Fibroblast of the aortic adventitia (primary cell): ENCODE results near the gene KMT2D. TPM values are rescaled to one million over a fixed set of nuclear protein-coding genes. Genes with fewer than 3 reads are reported as not detected.

ENCODE experiments used
- DNase-seq: peaks from one replicate; pipeline ENCODE4 v3.0.0-alpha.2; 2010; ENCODE audit warnings: low read depth
- H3K4me3 ChIP-seq: 2 replicates; pipeline ENCODE4 v1.5.1; 2011; ENCODE audit warnings: low read depth, mild to moderate bottlenecking, control low read depth, low read length, moderate library complexity
- total RNA-seq: library from RNA; depleted of rRNA; stranded (reverse); fragments of >200 nt; gene quantifications from 2 replicates; pipeline ENCODE4 v1.2.3, GENCODE V29; 2012; ENCODE audit warnings: low replicate concordance
- TF ChIP-seq, protein P1 (sequence below): IDR thresholded peaks from 2 replicates; pipeline ENCODE4 v1.5.1; 2011; ENCODE audit warnings: mild to moderate bottlenecking, low read length, control low read depth, inconsistent platforms; ENCODE audit not compliant: insufficient read depth

KMT2D gene
- total RNA-seq, 1 donor, result 23.8 TPM

DNA sequence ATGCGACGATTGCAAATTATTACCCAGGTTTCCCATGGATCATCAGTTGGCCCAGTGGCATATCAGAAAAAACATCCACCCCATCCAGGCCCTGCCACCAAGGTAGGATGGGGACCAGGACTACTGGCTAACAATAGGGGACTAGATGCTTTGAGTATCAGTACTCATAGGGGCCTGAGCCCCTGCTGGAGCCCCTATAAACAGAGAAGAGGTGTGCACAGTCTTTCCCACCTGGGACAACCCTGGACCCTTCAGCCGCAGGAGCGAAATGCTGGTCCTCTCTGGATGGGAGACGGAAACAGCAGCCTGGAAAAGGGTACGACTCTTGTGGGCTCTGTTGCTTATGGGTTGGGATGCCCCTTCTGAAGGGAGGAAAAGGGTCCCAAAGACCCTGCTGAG is 28.3 kb upstream of the KMT2D start:
- DNase-seq, result no peak
- TF ChIP-seq, protein P1, sequence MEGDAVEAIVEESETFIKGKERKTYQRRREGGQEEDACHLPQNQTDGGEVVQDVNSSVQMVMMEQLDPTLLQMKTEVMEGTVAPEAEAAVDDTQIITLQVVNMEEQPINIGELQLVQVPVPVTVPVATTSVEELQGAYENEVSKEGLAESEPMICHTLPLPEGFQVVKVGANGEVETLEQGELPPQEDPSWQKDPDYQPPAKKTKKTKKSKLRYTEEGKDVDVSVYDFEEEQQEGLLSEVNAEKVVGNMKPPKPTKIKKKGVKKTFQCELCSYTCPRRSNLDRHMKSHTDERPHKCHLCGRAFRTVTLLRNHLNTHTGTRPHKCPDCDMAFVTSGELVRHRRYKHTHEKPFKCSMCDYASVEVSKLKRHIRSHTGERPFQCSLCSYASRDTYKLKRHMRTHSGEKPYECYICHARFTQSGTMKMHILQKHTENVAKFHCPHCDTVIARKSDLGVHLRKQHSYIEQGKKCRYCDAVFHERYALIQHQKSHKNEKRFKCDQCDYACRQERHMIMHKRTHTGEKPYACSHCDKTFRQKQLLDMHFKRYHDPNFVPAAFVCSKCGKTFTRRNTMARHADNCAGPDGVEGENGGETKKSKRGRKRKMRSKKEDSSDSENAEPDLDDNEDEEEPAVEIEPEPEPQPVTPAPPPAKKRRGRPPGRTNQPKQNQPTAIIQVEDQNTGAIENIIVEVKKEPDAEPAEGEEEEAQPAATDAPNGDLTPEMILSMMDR, result no peak
- H3K4me3 ChIP-seq, result no peak overlapping the region

DNA sequence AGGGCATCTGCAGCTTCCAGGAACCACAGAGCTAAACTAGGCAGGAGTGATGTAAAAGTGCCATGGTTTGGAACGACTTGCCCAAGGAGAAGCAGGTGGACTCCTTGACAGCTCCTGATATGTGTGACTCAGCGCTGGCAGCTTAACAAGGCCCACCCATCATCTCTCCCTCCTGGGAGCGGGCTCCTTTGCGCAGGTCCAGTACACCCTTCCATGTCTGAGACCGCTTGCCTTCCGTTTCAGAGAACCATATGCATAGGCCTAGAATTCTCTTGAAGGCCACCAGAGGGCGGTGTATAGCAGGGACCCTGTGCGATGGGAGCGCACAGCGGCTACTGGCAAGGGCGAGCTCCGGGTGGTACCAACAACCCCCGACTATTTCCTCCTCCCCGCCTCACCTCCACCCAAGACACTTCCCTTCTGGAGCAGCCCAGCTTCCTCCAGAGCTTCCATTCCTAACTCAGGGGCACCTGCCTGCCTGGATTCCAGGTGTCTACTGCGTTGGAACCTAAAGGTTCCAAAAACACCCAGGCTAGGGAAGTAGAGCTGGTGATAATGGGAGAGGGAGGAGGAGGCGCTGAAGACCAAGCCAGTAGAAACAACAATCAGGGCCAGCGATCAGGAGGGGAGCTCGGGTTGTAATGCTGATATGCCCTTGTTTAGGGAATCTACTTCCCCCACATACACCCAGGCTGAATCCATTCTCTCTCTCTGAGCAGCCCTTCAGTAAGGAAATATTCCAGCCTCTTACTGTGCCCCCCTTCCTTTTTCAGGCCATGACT is 27.7 kb upstream of the KMT2D start:
- DNase-seq, result peak; percentile 94
- TF ChIP-seq, protein P1, result peak; percentile 93
- peak overlapping the region; percentile 4 for H3K4me3 ChIP-seq

DNA sequence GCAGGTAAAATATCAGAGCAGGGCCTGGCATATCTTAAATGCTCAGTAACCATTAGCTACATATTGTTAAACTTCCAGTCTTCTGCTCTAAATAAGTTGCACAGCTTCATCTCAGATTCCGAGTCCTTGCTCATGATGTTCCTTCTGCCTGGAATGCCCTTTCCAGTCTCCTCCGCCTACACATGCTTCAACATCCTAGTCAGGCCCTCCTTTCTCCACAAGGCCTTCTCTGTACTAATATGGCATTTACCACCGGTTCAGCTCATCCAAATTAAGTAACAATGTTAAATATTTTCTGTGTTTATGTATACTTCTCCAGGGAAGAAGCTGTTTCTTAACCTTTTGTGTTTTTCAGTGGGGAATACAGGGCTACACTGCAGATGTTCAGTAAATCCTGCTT is 25.5 kb upstream of the KMT2D start:
- no peak for DNase-seq
- TF ChIP-seq, protein P1, result no peak
- no peak overlapping the region for H3K4me3 ChIP-seq

DNA sequence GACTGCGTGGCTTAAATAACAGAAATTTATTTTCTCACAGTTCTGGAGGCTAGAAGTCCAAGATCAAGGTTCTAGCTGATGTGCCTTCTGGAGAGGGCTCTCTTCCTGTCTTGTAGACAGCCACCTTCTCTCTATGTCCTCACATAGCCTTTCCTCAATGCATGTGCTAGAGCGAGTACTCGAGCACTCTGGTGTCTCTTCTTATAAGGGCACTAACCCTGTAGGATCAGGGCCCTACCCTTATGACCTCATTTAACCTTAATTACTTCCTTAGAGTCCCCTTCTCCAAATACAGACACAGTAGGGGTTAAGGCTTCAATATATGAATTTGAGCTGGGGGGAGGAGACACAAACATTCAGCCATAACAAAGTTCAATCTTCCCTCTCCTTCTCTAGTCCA is 23.8 kb upstream of the KMT2D start:
- H3K4me3 ChIP-seq, result no peak overlapping the region
- DNase-seq, result no peak
- TF ChIP-seq, protein P1, result no peak

DNA sequence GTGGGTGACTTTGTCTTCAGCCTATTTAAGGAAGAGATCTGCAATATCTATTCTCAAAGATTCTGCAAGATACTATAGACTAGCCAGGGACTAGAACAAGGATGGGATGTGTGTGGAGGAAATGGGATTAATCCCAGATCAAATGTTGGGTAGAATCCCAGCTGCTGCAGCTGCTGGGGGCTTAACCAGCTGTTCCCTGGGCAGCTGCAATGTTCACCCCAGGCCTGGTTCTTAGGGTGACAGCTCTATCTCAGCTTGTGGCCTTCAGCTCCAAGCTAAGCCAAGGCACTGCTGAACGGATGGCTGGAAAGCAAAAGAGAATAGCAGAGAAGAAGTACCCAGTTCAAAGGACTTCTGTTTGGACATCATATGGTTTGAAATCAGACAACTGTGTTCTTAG is 19.2 kb upstream of the KMT2D start:
- no peak for DNase-seq
- H3K4me3 ChIP-seq, result no peak overlapping the region
- TF ChIP-seq, protein P1, result no peak

DNA sequence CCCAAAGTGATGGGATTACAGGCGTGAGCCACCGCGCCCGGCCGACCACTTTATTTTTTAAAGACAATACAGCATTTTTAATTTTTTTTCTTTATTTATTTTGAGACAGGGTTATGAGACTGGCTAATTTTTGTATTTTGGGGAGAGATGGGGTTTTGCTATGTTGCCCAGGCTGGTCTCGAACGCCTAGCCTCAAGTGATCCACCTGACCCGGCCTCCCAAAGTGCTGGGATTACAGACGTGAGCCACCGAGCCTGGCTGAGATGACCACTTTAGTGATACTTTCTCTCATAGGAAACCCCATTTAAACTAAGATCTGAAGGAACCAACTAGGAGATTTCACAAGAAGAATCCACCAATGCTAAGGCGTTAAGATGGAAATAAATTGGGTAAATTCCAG is 10.4 kb upstream of the KMT2D start:
- DNase-seq, result no peak
- no peak overlapping the region for H3K4me3 ChIP-seq
- TF ChIP-seq, protein P1, result no peak
